ENCODE results near the gene CRACR2A. TPM values are rescaled to one million over a fixed set of nuclear protein-coding genes. Genes with fewer than 3 reads are reported as not detected.

The CRACR2A gene
- total and polyA plus RNA-seq, 2 donors from 2014 or later, result 0.22 to 6.1 TPM

GRCh38 chr12:3593906-3594483, 158.9 kb downstream of the CRACR2A start:
- intact Hi-C loops (cut with DNase I), result no loop called here
- no peaks in the 10 kb centered on the region for H3K36me3 ChIP-seq (ENCODE audit: control insufficient read depth in 2 of 3, insufficient read depth in 3 of 3, low read length in 3 of 3)
- H3K4me3 ChIP-seq (ENCODE audit: low read length in 3 of 3), result no peak overlapping the region
- FAIRE-seq, result no peak
- no peak overlapping the region for H3K9ac ChIP-seq (ENCODE audit: low read length in 3 of 3)
- no peak overlapping the region for H3K27ac ChIP-seq (ENCODE audit: low read depth in 2 of 2, low read length in 2 of 2)
- H3K27me3 ChIP-seq (ENCODE audit: control insufficient read depth, insufficient read depth, low read length), result no peaks in the 10 kb centered on the region
- no peaks in the 10 kb centered on the region for H3K9me3 ChIP-seq (ENCODE audit: control insufficient read depth in 2 of 3, insufficient read depth in 1 of 3, low read length in 3 of 3)
- no peak for TF ChIP-seq CTCF (IDR thresholded peaks at IDR 0.05; ENCODE audit: borderline replicate concordance, extremely low read depth, insufficient read depth)
- H3K4me1 ChIP-seq (ENCODE audit: control insufficient read depth in 2 of 3, insufficient read depth in 2 of 3, low read depth in 1 of 3, low read length in 3 of 3), result no peaks in the 10 kb centered on the region
- DNase-seq, result no peak

GRCh38 chr12:3592856-3593625, 159.9 kb downstream of the CRACR2A start:
- Histone ChIP-seq H3K27me3 (ENCODE audit: control insufficient read depth, insufficient read depth, low read length) (no peaks in the 10 kb centered on the region), H3K4me1 (ENCODE audit: control insufficient read depth in 2 of 3, insufficient read depth in 2 of 3, low read depth in 1 of 3, low read length in 3 of 3) (no peaks in the 10 kb centered on the region), H3K27ac (ENCODE audit: low read depth in 2 of 2, low read length in 2 of 2) (no peak overlapping the region), H3K36me3 (ENCODE audit: control insufficient read depth in 2 of 3, insufficient read depth in 3 of 3, low read length in 3 of 3) (no peaks in the 10 kb centered on the region), H3K4me3 (ENCODE audit: low read length in 3 of 3) (no peak overlapping the region), H3K9ac (ENCODE audit: low read length in 3 of 3) (no peak overlapping the region), H3K9me3 (ENCODE audit: control insufficient read depth in 2 of 3, insufficient read depth in 1 of 3, low read length in 3 of 3) (no peaks in the 10 kb centered on the region)
- no peak for TF ChIP-seq CTCF (IDR thresholded peaks at IDR 0.05; ENCODE audit: borderline replicate concordance, extremely low read depth, insufficient read depth)
- DNase-seq (no peak), FAIRE-seq (no peak)
- intact Hi-C loops (cut with DNase I), result no loop called here

GRCh38 chr12:3589745-3590144, 163.2 kb downstream of the CRACR2A start:
- no peak for TF ChIP-seq CTCF (IDR thresholded peaks at IDR 0.05; ENCODE audit: borderline replicate concordance, extremely low read depth, insufficient read depth)

More at GRCh38 chr12:3589745-3590144, 163.2 kb downstream of the CRACR2A start:
- Histone ChIP-seq H3K4me1 (ENCODE audit: control insufficient read depth in 2 of 3, insufficient read depth in 2 of 3, low read depth in 1 of 3, low read length in 3 of 3) (no peaks in the 10 kb centered on the region), H3K27ac (ENCODE audit: low read depth in 2 of 2, low read length in 2 of 2) (no peak overlapping the region), H3K36me3 (ENCODE audit: control insufficient read depth in 2 of 3, insufficient read depth in 3 of 3, low read length in 3 of 3) (no peaks in the 10 kb centered on the region), H3K9me3 (ENCODE audit: control insufficient read depth in 2 of 3, insufficient read depth in 1 of 3, low read length in 3 of 3) (no peaks in the 10 kb centered on the region), H3K9ac (ENCODE audit: low read length in 3 of 3) (no peak overlapping the region), H3K27me3 (ENCODE audit: control insufficient read depth, insufficient read depth, low read length) (no peaks in the 10 kb centered on the region), H3K4me3 (ENCODE audit: low read length in 3 of 3) (no peak overlapping the region)
- DNase-seq, result no peak
- FAIRE-seq, result no peak
- intact Hi-C loops (cut with DNase I), result no loop called here
